Hepatocyte (in vitro differentiated cells): ENCODE measurements around the gene SNRPA1. TPM values are rescaled to one million over a fixed set of nuclear protein-coding genes. Genes with fewer than 3 reads are reported as not detected.

ENCODE experiments used
- DNase-seq: peaks from one replicate; pipeline ENCODE4 v3.0.0-alpha.2; 2016; ENCODE audit warnings: low spot score
- H2AFZ ChIP-seq: fragments of 200-600 bp; sonication (generic); 2 replicates; pipeline ENCODE4 v1.6.0; 2016; ENCODE audit warnings: antibody characterized with exemption, mild to moderate bottlenecking
- H3K27ac ChIP-seq: fragments of 200-600 bp; sonication (generic); 2 replicates; pipeline ENCODE4 v1.5.1; 2016; ENCODE audit warnings: mild to moderate bottlenecking
- H3K27me3 ChIP-seq: fragments of 200-600 bp; sonication (generic); 2 replicates; pipeline ENCODE4 v1.6.1; 2016
- H3K36me3 ChIP-seq: fragments of 200-600 bp; sonication (generic); replicated peaks from 2 replicates; pipeline ENCODE4 v1.5.1; 2016; ENCODE audit warnings: low read depth; ENCODE audit not compliant: insufficient read depth
- H3K4me1 ChIP-seq: fragments of 200-600 bp; sonication (generic); 2 replicates; pipeline ENCODE4 v1.5.1; 2016; ENCODE audit warnings: mild to moderate bottlenecking, moderate library complexity; ENCODE audit not compliant: insufficient read depth
- H3K4me2 ChIP-seq: fragments of 200-600 bp; sonication (generic); 2 replicates; pipeline ENCODE4 v1.6.0; 2016
- H3K4me3 ChIP-seq: fragments of 200-600 bp; sonication (generic); 2 replicates; pipeline ENCODE4 v1.5.1; 2016; ENCODE audit warnings: mild to moderate bottlenecking
- H3K79me2 ChIP-seq: fragments of 200-600 bp; sonication (generic); 2 replicates; pipeline ENCODE4 v1.6.0; 2017; ENCODE audit warnings: mild to moderate bottlenecking
- H3K9me2 ChIP-seq: fragments of 200-600 bp; sonication (generic); replicated peaks from 2 replicates; pipeline ENCODE4 v1.6.0; 2017; ENCODE audit warnings: mild to moderate bottlenecking; ENCODE audit not compliant: insufficient read depth
- H3K9me3 ChIP-seq: fragments of 200-600 bp; sonication (generic); 2 replicates; pipeline ENCODE4 v1.5.1; 2016; ENCODE audit warnings: low read depth, mild to moderate bottlenecking
- H4K20me1 ChIP-seq: fragments of 200-600 bp; sonication (generic); 2 replicates; pipeline ENCODE4 v1.6.0; 2016; ENCODE audit warnings: mild to moderate bottlenecking; ENCODE audit not compliant: insufficient read depth, poor library complexity, severe bottlenecking
- EZH2 ChIP-seq: fragments of 200-600 bp; sonication (generic); IDR thresholded peaks from 2 replicates; pipeline ENCODE4 v1.6.1; 2016; ENCODE audit warnings: antibody characterized with exemption, mild to moderate bottlenecking, borderline replicate concordance
- EZH2phosphoT487 ChIP-seq: fragments of 200-600 bp; sonication (generic); IDR thresholded peaks from one replicate; pipeline ENCODE4 v1.6.1; 2018; ENCODE audit warnings: antibody characterized with exemption, mild to moderate bottlenecking, low read depth, moderate library complexity; ENCODE audit not compliant: unreplicated experiment, severe bottlenecking
- WGBS: methylation state at CpG from one replicate; pipeline ENCODE4 v1.1.6; 2016; ENCODE audit warnings: low lambda C conversion rate; ENCODE audit errors: missing lambda C conversion rate; 5-methylcytosine and 5-hydroxymethylcytosine counted together
- polyA plus RNA-seq: library from polyadenylated mRNA; unstranded; fragments of >200 nt; fragmentation: Nextera tagmentation; extraction: Ambion mirVana; gene quantifications from 2 replicates; pipeline ENCODE4 v1.2.1, GENCODE V29; 2016
- total RNA-seq: library from RNA; depleted of rRNA; stranded (reverse); fragments of >200 nt; gene quantifications from 2 replicates; pipeline ENCODE4 v1.2.3, GENCODE V29; 2014
- TF ChIP-seq, protein P1 (sequence below): fragments of 200-600 bp; sonication (generic); IDR thresholded peaks from 2 replicates; pipeline ENCODE4 v1.5.1; 2016; ENCODE audit warnings: antibody characterized with exemption, mild to moderate bottlenecking; ENCODE audit not compliant: poor library complexity

The SNRPA1 gene
- total and polyA plus RNA-seq, 2 experiments from 2014 or later = 54.7 to 110 TPM

DNA sequence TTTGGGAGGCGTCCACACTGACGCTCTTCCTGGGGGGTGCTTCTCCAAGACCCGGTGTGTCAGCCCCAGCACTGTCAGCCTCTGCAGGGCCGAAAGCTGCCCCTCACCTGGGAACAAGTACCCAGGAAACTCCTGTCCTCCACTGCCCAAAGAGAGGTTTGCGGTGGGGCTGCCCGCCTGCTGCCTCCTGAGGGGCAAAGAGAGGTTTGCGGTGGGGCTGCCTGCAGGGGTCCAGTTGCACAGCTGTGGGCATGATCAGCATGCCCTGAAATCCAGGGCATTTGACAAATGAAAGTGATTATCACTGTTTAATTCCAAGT is 15.1 kb upstream of the SNRPA1 start:
- TF ChIP-seq EZH2phosphoT487 = no peak
- no peak for TF ChIP-seq EZH2
- TF ChIP-seq, protein P1, sequence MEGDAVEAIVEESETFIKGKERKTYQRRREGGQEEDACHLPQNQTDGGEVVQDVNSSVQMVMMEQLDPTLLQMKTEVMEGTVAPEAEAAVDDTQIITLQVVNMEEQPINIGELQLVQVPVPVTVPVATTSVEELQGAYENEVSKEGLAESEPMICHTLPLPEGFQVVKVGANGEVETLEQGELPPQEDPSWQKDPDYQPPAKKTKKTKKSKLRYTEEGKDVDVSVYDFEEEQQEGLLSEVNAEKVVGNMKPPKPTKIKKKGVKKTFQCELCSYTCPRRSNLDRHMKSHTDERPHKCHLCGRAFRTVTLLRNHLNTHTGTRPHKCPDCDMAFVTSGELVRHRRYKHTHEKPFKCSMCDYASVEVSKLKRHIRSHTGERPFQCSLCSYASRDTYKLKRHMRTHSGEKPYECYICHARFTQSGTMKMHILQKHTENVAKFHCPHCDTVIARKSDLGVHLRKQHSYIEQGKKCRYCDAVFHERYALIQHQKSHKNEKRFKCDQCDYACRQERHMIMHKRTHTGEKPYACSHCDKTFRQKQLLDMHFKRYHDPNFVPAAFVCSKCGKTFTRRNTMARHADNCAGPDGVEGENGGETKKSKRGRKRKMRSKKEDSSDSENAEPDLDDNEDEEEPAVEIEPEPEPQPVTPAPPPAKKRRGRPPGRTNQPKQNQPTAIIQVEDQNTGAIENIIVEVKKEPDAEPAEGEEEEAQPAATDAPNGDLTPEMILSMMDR = no peak
- H3K4me3 ChIP-seq = no peak overlapping the region
- no peak overlapping the region for H2AFZ ChIP-seq
- H3K4me2 ChIP-seq = no peak overlapping the region
- no peaks in the 10 kb centered on the region for H3K4me1 ChIP-seq
- no peak overlapping the region for H3K27ac ChIP-seq
- H3K9me3 ChIP-seq = no peaks in the 10 kb centered on the region
- no peaks in the 10 kb centered on the region for H4K20me1 ChIP-seq
- DNase-seq = no peak
- no peaks in the 10 kb centered on the region for H3K36me3 ChIP-seq
- WGBS = 96% methylated on average over 7 of the region's 7 CpGs
- no peaks in the 10 kb centered on the region for H3K9me2 ChIP-seq
- H3K27me3 ChIP-seq = no peaks in the 10 kb centered on the region
- H3K79me2 ChIP-seq = no peaks in the 10 kb centered on the region

DNA sequence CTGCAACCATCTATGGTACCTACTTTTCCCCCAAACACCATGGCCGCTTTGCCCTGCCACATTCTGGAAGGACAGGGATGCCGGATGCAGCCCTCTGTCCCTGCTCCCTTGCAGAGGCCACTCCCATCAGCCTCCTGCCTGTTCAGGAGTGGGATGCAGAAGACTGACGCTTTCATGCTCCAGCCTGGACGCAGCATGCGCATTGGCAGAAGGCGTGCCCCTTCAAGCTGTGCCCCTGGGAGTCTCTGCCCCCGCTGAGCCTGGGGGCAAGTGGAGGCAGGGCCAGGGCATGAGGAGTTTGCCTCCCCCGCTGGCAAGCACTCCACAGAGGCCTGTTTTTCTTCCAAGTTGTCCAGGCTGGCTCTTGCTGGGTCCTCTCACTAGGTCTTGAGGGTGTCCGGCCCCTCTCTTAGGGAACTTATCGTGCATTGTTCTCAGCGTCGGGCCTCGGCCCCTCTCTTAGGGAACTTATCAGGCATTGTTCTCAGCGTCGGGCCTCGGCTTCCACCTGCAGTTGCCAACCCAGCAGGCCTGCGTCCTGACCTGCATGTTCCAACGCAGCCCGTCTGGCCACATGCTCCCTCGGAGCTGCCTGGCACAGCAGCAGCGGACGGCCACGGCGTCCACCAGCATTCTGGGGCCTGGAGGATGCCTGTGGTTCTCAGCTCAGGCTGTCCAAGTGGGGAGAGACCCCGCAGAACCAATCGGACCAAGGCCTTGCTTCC is 14.6 kb upstream of the SNRPA1 start:
- Histone ChIP-seq H3K9me2 (no peaks in the 10 kb centered on the region), H4K20me1 (no peaks in the 10 kb centered on the region), H3K36me3 (no peaks in the 10 kb centered on the region), H3K27me3 (no peaks in the 10 kb centered on the region), H3K79me2 (no peaks in the 10 kb centered on the region), H2AFZ (no peak overlapping the region), H3K9me3 (no peaks in the 10 kb centered on the region), H3K27ac (no peak overlapping the region), H3K4me1 (no peaks in the 10 kb centered on the region), H3K4me3 (no peak overlapping the region), H3K4me2 (no peak overlapping the region)
- WGBS = 88% methylated on average over 26 of the region's 26 CpGs
- TF ChIP-seq EZH2 (no peak), EZH2phosphoT487 (no peak)
- TF ChIP-seq, protein P1 = no peak
- no peak for DNase-seq

DNA sequence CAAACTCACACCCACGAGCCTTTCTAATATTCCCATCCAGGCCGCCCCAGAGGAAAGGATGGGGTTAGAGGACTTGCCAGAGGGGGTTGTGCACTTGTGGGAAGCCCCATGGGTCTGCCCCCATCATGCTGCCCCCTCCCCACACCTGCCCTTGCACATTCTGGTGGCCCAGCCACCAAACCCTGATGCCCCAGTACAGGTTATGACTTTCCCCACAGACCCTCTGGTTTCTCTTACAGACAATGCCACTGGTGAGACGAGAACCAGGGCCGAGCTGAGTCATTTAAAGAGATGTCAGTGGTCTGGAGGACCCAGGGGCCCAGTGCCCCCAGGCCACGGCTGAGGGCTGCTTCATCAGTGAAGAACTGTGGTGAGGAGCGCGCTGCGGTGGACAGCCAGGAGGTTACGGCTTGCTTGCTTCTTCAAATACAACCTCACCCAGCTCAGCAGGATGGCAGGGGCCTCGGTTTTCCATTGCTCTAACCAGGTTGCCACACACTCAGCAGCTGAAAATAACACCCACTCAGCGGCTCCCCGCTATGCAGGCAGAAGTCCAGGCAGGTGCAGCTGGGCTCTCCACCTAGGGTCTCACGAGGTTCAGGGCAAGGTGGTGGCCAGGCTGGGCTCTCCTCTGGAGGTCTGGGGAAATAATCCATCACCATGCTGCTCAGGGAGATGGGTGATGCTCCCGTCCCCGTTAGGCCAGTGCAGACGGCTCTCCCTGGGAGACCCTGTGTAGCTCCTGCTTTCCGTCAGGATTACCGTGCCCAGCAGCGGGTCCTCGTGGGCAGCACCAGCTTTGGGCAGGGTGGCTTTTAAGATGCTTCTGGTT is 13.8 kb upstream of the SNRPA1 start:
- no peak for DNase-seq

More for the DNA sequence above, 13.8 kb upstream of the SNRPA1 start:
- Histone ChIP-seq H3K27me3 (no peaks in the 10 kb centered on the region), H3K27ac (no peak overlapping the region), H4K20me1 (no peaks in the 10 kb centered on the region), H3K79me2 (no peaks in the 10 kb centered on the region), H3K9me2 (no peaks in the 10 kb centered on the region), H3K9me3 (no peaks in the 10 kb centered on the region), H2AFZ (no peak overlapping the region), H3K4me2 (no peak overlapping the region), H3K4me3 (no peak overlapping the region), H3K36me3 (no peaks in the 10 kb centered on the region), H3K4me1 (no peaks in the 10 kb centered on the region)
- TF ChIP-seq EZH2phosphoT487 = no peak
- no peak for TF ChIP-seq EZH2
- TF ChIP-seq, protein P1 = no peak
- WGBS = 88% methylated on average over 20 of the region's 20 CpGs
